Stimulated activated CD4-positive, alpha-beta T cell treated with anti-CD3 and anti-CD28 coated beads, Interleukin-4, amount 100 ng/mL, for 1 hour (primary cell): ENCODE measurements around the gene ADAMTS17.

Experiments
- DNase-seq: peaks from one replicate; pipeline ENCODE4 v3.0.0-alpha.2; 2020

The ADAMTS17 gene

GRCh38 chr15:100061944-100062343, 279.8 kb downstream of the ADAMTS17 start:
- no peak for DNase-seq

- DNase-seq = no peak
Measured at GRCh38 chr15:100060276-100060926, 281.4 kb downstream of the ADAMTS17 start.

- DNase-seq = no peak
Measured at GRCh38 chr15:100059521-100059920, 282.3 kb downstream of the ADAMTS17 start.

- no peak for DNase-seq
Measured at GRCh38 chr15:100059094-100059493, 282.7 kb downstream of the ADAMTS17 start.

GRCh38 chr15:100058458-100058857, 283.3 kb downstream of the ADAMTS17 start:
- DNase-seq = no peak

- DNase-seq = no peak
Measured at GRCh38 chr15:100057281-100057680, 284.5 kb downstream of the ADAMTS17 start.

GRCh38 chr15:100056411-100057072, 285.2 kb downstream of the ADAMTS17 start:
- DNase-seq = no peak

GRCh38 chr15:100055821-100056220, 286.0 kb downstream of the ADAMTS17 start:
- no peak for DNase-seq

- DNase-seq = no peak
Measured at GRCh38 chr15:100054539-100054938, 287.2 kb downstream of the ADAMTS17 start.

GRCh38 chr15:100053474-100054121, 288.2 kb downstream of the ADAMTS17 start:
- DNase-seq = no peak

- DNase-seq = no peak
Measured at GRCh38 chr15:100052716-100053473, 288.9 kb downstream of the ADAMTS17 start.

- DNase-seq = no peak
Measured at GRCh38 chr15:100050877-100051786, 290.6 kb downstream of the ADAMTS17 start.

- DNase-seq = no peak
Measured at GRCh38 chr15:100049936-100050876, 291.6 kb downstream of the ADAMTS17 start.

- DNase-seq = no peak
Measured at GRCh38 chr15:100049483-100049882, 292.3 kb downstream of the ADAMTS17 start.

GRCh38 chr15:100048736-100049135, 293.0 kb downstream of the ADAMTS17 start:
- DNase-seq = no peak

- no peak for DNase-seq
Measured at GRCh38 chr15:100043692-100044091, 298.1 kb downstream of the ADAMTS17 start.

- DNase-seq = no peak
Measured at GRCh38 chr15:100043068-100043641, 298.6 kb downstream of the ADAMTS17 start.

- DNase-seq = no peak
Measured at GRCh38 chr15:100042558-100042957, 299.2 kb downstream of the ADAMTS17 start.

- no peak for DNase-seq
Measured at GRCh38 chr15:100041127-100041828, 300.5 kb downstream of the ADAMTS17 start.

- no peak for DNase-seq
Measured at GRCh38 chr15:100039994-100040393, 301.8 kb downstream of the ADAMTS17 start.
